KMS-11 (cell line): Measurements from ENCODE around the gene GPATCH1.

ENCODE experiments used
- H2AFZ ChIP-seq: fragments of 200-600 bp; sonication (generic); 2 replicates; pipeline ENCODE4 v1.6.1; 2016; ENCODE audit warnings: antibody characterized with exemption, mixed run types, low read depth
- H3K27ac ChIP-seq: fragments of 200-600 bp; sonication (generic); 2 replicates; pipeline ENCODE4 v1.6.1; 2016; ENCODE audit warnings: mild to moderate bottlenecking, mixed run types
- H3K27me3 ChIP-seq: fragments of 200-600 bp; sonication (generic); 2 replicates; pipeline ENCODE4 v1.6.1; 2017; ENCODE audit warnings: mild to moderate bottlenecking, low read depth, mixed run types, moderate library complexity; ENCODE audit not compliant: insufficient read depth
- H3K36me3 ChIP-seq: fragments of 200-600 bp; sonication (generic); 2 replicates; pipeline ENCODE4 v1.6.1; 2017; ENCODE audit warnings: mild to moderate bottlenecking, mixed run types; ENCODE audit not compliant: insufficient read depth
- H3K4me1 ChIP-seq: fragments of 200-600 bp; sonication (generic); 2 replicates; pipeline ENCODE4 v1.6.1; 2016; ENCODE audit warnings: mild to moderate bottlenecking, low read depth, mixed run types; ENCODE audit not compliant: poor library complexity, severe bottlenecking
- H3K4me2 ChIP-seq: fragments of 200-600 bp; sonication (generic); 2 replicates; pipeline ENCODE4 v1.7.0; 2016; ENCODE audit warnings: mild to moderate bottlenecking, mixed run types
- H3K4me3 ChIP-seq: fragments of 200-600 bp; sonication (generic); IDR thresholded peaks from 2 replicates; pipeline ENCODE4 v1.6.1; 2017; ENCODE audit warnings: low read depth, low read length, mixed read lengths; ENCODE audit not compliant: insufficient read depth
- H3K79me2 ChIP-seq: fragments of 200-600 bp; sonication (generic); 2 replicates; pipeline ENCODE4 v1.6.1; 2016; ENCODE audit warnings: low read depth, mixed run types; ENCODE audit not compliant: insufficient read depth
- H3K9ac ChIP-seq: fragments of 200-600 bp; sonication (generic); 2 replicates; pipeline ENCODE4 v1.6.1; 2016; ENCODE audit warnings: mild to moderate bottlenecking, mixed run types
- H4K20me1 ChIP-seq: fragments of 200-600 bp; sonication (generic); 2 replicates; pipeline ENCODE4 v1.6.1; 2016; ENCODE audit warnings: mild to moderate bottlenecking, mixed run types; ENCODE audit not compliant: insufficient read depth
- TF ChIP-seq, protein P1 (sequence below): fragments of 200-600 bp; sonication (generic); conservative IDR thresholded peaks from 2 replicates; pipeline ENCODE4 v1.6.1; 2017; ENCODE audit warnings: low read depth, mild to moderate bottlenecking, antibody characterized with exemption, low read length, moderate library complexity, mixed read lengths

GPATCH1 gene

DNA sequence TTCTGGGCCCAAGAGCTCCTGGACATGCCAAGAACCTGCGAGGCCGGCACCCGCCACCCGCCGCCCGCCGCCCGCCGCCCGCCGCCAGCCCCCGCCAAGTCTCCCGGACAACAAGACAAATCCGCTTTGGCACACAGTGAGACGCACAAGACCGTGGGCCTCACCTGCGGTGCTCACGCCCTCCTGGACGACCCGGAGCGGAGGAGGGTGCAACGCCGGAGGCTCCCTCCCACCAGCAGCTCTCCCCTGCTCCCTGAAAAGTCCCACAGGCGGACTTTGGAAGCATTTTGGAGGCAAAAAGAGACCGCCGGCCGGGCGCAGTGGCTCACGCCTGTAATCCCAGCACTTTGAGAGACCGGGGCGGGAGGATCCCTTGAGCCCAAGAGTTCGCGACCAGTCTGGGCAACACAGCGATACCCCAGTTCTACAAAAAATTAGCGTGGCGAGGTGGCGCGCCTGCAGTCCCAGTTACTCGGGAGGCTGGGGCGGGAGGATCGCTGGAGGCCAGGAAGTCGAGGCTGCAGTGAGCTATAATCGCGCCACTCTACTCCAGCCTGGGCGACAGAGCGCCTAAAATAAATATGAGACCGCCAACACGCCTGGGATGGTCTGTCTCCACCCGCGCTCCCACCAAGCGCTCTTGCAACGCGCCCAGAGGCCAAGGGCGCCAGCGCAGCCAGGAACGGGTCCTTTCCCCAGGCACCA is 17.1 kb upstream of the GPATCH1 start:
- TF ChIP-seq, protein P1, sequence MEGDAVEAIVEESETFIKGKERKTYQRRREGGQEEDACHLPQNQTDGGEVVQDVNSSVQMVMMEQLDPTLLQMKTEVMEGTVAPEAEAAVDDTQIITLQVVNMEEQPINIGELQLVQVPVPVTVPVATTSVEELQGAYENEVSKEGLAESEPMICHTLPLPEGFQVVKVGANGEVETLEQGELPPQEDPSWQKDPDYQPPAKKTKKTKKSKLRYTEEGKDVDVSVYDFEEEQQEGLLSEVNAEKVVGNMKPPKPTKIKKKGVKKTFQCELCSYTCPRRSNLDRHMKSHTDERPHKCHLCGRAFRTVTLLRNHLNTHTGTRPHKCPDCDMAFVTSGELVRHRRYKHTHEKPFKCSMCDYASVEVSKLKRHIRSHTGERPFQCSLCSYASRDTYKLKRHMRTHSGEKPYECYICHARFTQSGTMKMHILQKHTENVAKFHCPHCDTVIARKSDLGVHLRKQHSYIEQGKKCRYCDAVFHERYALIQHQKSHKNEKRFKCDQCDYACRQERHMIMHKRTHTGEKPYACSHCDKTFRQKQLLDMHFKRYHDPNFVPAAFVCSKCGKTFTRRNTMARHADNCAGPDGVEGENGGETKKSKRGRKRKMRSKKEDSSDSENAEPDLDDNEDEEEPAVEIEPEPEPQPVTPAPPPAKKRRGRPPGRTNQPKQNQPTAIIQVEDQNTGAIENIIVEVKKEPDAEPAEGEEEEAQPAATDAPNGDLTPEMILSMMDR: no peak
- Histone ChIP-seq H3K79me2 (peaks cover 8% of the 10 kb centered on the region; the same call in 1 of the 2 replicates), H3K27ac (no peak overlapping the region), H3K4me2 (peak overlapping the region; percentile 88), H4K20me1 (no peaks in the 10 kb centered on the region), H3K27me3 (no peaks in the 10 kb centered on the region), H2AFZ (peak overlapping the region; percentile 38; the same call in 1 of the 2 replicates), H3K36me3 (no peaks in the 10 kb centered on the region), H3K9ac (no peak overlapping the region), H3K4me3 (no peak overlapping the region), H3K4me1 (peaks cover 12% of the 10 kb centered on the region)

DNA sequence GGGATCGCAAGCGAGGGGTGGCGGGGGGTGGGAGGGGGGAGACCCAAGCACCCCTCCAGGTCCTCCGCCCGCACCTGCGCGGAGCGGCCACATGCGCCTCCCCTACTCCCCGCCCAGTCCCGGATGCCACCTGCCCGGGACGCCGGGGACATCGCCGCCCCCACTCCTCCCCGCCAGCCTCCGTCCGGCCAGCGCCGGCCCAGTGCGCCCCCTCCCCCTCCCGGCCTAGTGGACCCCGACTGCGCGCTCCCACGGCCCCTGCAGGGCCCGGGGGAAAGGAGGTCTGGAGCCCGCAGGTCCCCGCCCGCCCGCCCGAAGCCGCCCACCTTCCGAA is 16.6 kb upstream of the GPATCH1 start:
- peaks cover 12% of the 10 kb centered on the region for H3K4me1 ChIP-seq
- no peak overlapping the region for H3K9ac ChIP-seq
- peaks cover 8% of the 10 kb centered on the region; the same call in 1 of the 2 replicates for H3K79me2 ChIP-seq
- TF ChIP-seq, protein P1: no peak
- no peak overlapping the region for H3K4me3 ChIP-seq
- H3K27me3 ChIP-seq: no peaks in the 10 kb centered on the region
- H2AFZ ChIP-seq: peak overlapping the region; percentile 38; the same call in 1 of the 2 replicates
- H4K20me1 ChIP-seq: no peaks in the 10 kb centered on the region
- no peaks in the 10 kb centered on the region for H3K36me3 ChIP-seq
- H3K4me2 ChIP-seq: no peak overlapping the region; the same call in 1 of the 2 replicates
- H3K27ac ChIP-seq: no peak overlapping the region

GRCh38 chr19:33064792-33065550 is 16.0 kb upstream of the GPATCH1 start, which contains the start of gene RHPN2:
RHPN2 (minus strand) TSS chr19:33064888; CDS start chr19:33064852, 36 bp downstream.
- H3K4me3 ChIP-seq: no peak within 1 kb of the TSS
- H3K36me3 ChIP-seq: no peaks in the 10 kb centered on the region
- H3K4me2 ChIP-seq: peak within 1 kb of the TSS; percentile 88
- peaks cover 8% of the 10 kb centered on the region; the same call in 1 of the 2 replicates for H3K79me2 ChIP-seq
- TF ChIP-seq, protein P1: no peak
- peak within 1 kb of the TSS; percentile 85 for H2AFZ ChIP-seq
- no peak within 1 kb of the TSS for H3K27ac ChIP-seq
- H3K9ac ChIP-seq: no peak within 1 kb of the TSS
- peaks cover 12% of the 10 kb centered on the region for H3K4me1 ChIP-seq
- no peaks in the 10 kb centered on the region for H3K27me3 ChIP-seq
- H4K20me1 ChIP-seq: no peaks in the 10 kb centered on the region

GRCh38 chr19:33066543-33066942 is 14.4 kb upstream of the GPATCH1 start:
- H3K27ac ChIP-seq: no peak overlapping the region

More at GRCh38 chr19:33066543-33066942, 14.4 kb upstream of the GPATCH1 start:
- peaks cover 8% of the 10 kb centered on the region; the same call in 1 of the 2 replicates for H3K79me2 ChIP-seq
- H3K4me2 ChIP-seq: no peak overlapping the region
- H2AFZ ChIP-seq: no peak overlapping the region
- H3K4me3 ChIP-seq: no peak overlapping the region
- H3K27me3 ChIP-seq: no peaks in the 10 kb centered on the region
- H4K20me1 ChIP-seq: no peaks in the 10 kb centered on the region
- TF ChIP-seq, protein P1: no peak
- no peaks in the 10 kb centered on the region for H3K36me3 ChIP-seq
- H3K9ac ChIP-seq: no peak overlapping the region
- peaks cover 12% of the 10 kb centered on the region for H3K4me1 ChIP-seq
